Left hindlimb (tissue), 1 donor: ENCODE measurements around the gene C6orf52.
"Not testable (repeated sequence)": the region's sequence is repeated elsewhere in the genome, so short reads cannot be mapped to it uniquely, and the experiment has no call there.

Source experiments
- DNase-seq: peaks from one replicate; pipeline ENCODE4 v3.0.0-alpha.2; 2018

Gene C6orf52

GRCh38 chr6:10694302-10695085, at the start of gene C6orf52, which contains the start of gene PAK1IP1:
Gene C6orf52, minus strand, starts transcription at chr6:10694616. Its CDS starts 7,066 bp downstream, at chr6:10687550.
Gene PAK1IP1, plus strand, starts transcription at chr6:10694972. Its CDS starts 14 bp downstream, at chr6:10694986.
- peak; percentile 96 for DNase-seq

GRCh38 chr6:10743515-10743914, 49.1 kb upstream of the C6orf52 start:
- DNase-seq = no peak

- no peak for DNase-seq
Observed at GRCh38 chr6:10742251-10742650, 47.8 kb upstream of the C6orf52 start.

GRCh38 chr6:10741643-10742042, 47.2 kb upstream of the C6orf52 start:
- not testable (repeated sequence) for DNase-seq

- no peak for DNase-seq
Observed at GRCh38 chr6:10740061-10740460, 45.6 kb upstream of the C6orf52 start.

- DNase-seq = no peak
Observed at GRCh38 chr6:10736731-10737130, 42.3 kb upstream of the C6orf52 start.

- DNase-seq = no peak
Observed at GRCh38 chr6:10733863-10734262, 39.4 kb upstream of the C6orf52 start.

- no peak for DNase-seq
Observed at GRCh38 chr6:10733151-10733715, 38.8 kb upstream of the C6orf52 start.

GRCh38 chr6:10730254-10730653, 35.8 kb upstream of the C6orf52 start:
- no peak for DNase-seq

GRCh38 chr6:10725716-10726115, 31.3 kb upstream of the C6orf52 start:
- no peak for DNase-seq

GRCh38 chr6:10725044-10725443, 30.6 kb upstream of the C6orf52 start:
- no peak for DNase-seq

- peak; percentile 45 for DNase-seq
Observed at GRCh38 chr6:10723567-10723881, 29.1 kb upstream of the C6orf52 start.

GRCh38 chr6:10722820-10723566, 28.6 kb upstream of the C6orf52 start, which contains the start of gene TMEM14C:
Gene TMEM14C, plus strand, starts transcription at chr6:10723070. Its CDS starts 1,544 bp downstream, at chr6:10724614.
- peak; percentile 99 for DNase-seq

- DNase-seq = no peak
Observed at GRCh38 chr6:10722570-10722819, 28.1 kb upstream of the C6orf52 start.

GRCh38 chr6:10721850-10722569, 27.6 kb upstream of the C6orf52 start:
- DNase-seq = no peak

- DNase-seq = not testable (repeated sequence)
Observed at GRCh38 chr6:10720960-10721849, 26.8 kb upstream of the C6orf52 start.

GRCh38 chr6:10720265-10720959, 26.0 kb upstream of the C6orf52 start:
- DNase-seq = peak; percentile 74

GRCh38 chr6:10719964-10720264, 25.5 kb upstream of the C6orf52 start:
- DNase-seq = peak; percentile 62

GRCh38 chr6:10719296-10719963, 25.0 kb upstream of the C6orf52 start:
- DNase-seq = no peak

- DNase-seq = no peak
Observed at GRCh38 chr6:10713962-10714361, 19.5 kb upstream of the C6orf52 start.

GRCh38 chr6:10696655-10697054, 2.2 kb upstream of the C6orf52 start:
- DNase-seq = no peak
